Left ventricle myocardium superior (tissue), 1 donor: ENCODE measurements around the gene CDH13. TPM values are rescaled to one million over a fixed set of nuclear protein-coding genes. Genes with fewer than 3 reads are reported as not detected.

Experiments
- ATAC-seq: fragments of 200-7000 bp; cut with Tn5 transposase; one replicate; pipeline ENCODE4 v1.9.1; 2020; ENCODE audit warnings: mild to moderate bottlenecking, moderate library complexity
- DNase-seq: peaks from one replicate; pipeline ENCODE4 v3.0.0-alpha.2; 2020
- intact Hi-C: fragments of 100-400 bp; cut with micrococcal nuclease; formaldehyde crosslinking; loops from one replicate; pipeline ENCODE4 v1.11.0; 2022
- total RNA-seq: library from RNA; stranded (reverse); fragmentation: NEBNext Ultra II Directional; extraction: Animal tissue kit (Norgen Biotek cat#: 25700); gene quantifications from one replicate; pipeline ENCODE4 v1.2.1, GENCODE V29; 2021
- donor health status: DM: no; HTN: yes; CAD: no; lungs with severe emphysema.

The CDH13 gene
- total RNA-seq, 1 donor from 2014 or later: 167 TPM

DNA sequence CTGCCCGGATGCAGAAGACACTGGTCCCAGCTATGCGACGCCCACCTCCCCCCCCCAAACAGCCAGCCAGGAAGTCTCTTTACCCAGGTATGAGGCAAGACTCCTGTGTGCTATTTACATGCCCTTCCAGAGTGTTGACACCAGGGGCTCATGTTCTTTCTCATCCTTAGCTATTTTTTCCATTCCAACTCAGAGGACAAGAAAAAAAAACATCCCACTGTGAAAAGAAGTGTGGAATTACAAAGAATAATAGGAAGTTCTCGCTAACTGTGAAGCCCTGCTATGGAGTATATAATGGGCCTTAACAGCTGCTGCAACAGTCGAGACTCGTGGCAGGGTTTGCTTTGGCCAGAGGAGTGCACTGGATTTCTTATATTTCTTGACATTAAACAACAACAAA, 584.9 kb downstream of the CDH13 start:
- intact Hi-C loops: no loop called here
- ATAC-seq (peak; percentile 43), DNase-seq (no peak)

DNA sequence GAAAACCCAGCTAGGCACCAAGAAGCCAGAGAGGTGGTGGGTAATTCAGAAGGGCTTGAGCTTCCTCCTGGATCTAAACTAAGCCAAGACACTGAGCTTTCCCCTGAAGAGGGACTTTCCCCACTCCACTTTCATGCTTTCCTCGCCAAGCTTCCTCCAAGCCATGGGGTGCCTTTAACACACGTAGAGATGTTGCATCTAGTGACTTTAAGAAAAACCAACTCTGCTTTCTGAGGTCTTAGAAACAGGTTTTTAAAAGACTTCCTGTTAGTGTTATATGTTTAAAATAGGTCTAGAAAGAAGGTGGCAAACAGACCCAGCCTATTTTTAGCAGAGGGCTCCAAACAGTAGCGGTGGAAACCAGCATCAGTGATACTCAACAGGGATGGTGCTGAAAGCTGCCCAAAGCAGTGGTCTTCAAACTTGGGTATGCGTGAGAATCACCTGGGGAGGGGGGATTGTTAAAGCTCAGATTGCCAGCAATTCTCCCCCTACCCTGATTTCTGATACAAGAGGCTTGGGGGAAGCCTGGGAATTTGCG, 585.6 kb downstream of the CDH13 start:
- ATAC-seq (peak; percentile 53), DNase-seq (no peak)
- intact Hi-C loops: no loop called here

DNA sequence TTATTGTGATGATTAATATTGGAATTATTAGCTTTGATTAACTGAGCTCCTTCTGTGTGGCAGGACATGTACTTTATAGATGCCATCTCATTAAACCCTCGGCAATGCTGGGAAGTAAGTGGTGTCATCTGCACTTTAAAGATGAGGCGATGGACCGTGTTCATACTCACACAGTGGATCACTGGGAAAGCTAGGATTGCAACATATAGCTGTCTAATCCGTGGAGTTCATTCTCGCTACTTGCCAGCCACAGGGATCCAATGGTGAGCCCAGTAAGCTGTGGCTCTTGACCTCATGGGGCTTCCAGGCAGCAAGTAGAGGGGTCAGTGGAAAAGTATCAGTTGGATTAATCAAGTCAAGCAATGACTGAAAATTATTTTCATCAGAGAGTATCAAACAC, 587.9 kb downstream of the CDH13 start:
- DNase-seq: no peak
- intact Hi-C loops: no loop called here
- no peak for ATAC-seq

DNA sequence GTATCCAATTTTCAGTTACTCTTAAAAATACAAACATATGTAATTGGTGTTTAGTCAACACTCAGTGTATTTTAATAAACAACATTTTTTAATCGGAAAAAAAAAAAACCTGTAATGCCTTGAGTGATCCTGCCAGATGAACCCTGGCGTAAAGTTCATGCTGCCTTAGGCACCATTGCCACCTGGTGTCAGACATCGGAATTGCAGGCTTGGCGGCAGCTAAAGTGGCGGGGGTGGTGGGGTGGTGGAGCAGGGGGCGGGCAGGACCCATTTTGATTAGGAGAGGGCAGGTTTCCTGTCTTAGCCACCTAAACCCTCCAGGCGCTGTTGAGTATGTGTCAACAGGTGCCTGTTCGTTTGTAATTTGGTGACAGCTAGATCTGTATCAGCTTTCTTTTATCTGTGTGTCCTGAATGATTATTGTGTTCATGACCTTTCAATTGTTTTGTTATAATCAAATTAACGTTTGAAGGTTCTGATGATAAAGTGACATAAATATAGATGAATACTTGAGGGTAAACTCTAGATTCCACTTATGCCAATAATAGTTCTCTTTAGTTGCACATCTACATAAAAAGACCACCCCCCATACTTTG, 588.7 kb downstream of the CDH13 start:
- no peak for ATAC-seq
- intact Hi-C loops: no loop called here
- DNase-seq: no peak

DNA sequence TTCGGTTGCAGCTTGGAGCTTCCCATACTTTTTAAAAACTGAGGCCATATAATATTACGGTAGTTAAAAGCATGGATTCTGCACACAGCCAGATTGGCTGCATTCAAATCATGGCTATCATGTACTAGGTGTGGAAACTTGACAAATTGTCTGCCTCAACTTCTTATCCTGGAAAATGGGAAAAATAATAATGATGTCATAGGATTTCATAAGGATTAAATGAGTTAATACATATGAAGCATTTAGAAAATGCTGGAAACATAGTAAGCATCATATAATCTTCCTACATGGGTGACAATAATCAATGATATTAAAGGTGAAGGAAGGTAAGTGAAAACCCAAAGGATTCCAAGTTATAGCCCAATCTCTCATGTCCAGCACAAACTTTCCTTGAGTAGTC, 592.5 kb downstream of the CDH13 start:
- intact Hi-C loops: no loop called here
- DNase-seq (no peak), ATAC-seq (no peak)

DNA sequence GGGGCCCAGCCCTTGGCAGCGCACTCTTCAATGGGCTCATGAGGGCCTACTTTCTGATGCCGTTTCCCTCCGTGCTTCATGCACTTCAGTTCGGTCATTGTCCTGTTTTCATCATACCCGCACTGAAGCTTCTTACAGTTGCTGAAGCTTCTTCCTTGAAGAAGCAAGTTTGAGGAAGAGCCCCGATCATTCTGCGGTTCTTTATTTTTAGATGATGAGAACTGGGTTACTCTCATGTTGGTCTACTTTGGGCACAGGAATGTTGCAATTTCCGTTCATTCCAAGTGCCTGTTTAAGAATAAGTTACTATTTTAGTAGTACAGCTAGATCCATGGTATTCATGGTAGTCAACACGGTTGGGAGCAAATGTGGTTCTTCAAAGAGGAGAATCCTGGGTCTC, 593.3 kb downstream of the CDH13 start:
- intact Hi-C loops: no loop called here
- DNase-seq (no peak), ATAC-seq (no peak)

DNA sequence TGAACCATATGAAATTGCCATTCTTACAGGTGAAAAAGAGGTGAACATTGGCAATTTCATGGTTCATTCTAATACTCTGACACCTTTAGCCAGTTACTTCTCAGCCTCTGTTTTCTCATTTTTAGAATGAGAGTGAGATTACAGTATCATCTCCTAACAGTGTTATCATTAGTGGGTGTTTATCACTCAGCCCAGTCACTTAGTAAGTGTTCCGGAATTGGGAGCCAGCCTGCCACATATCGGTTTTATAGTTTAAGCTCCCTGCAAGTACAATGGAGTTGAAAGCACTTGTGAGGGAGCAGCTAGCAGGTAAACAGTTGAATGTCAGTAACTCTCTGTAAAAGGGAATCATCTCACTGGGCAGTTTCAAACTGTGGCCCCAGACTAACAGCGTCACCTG, 597.9 kb downstream of the CDH13 start:
- DNase-seq (no peak), ATAC-seq (peak; percentile 67)
- intact Hi-C loops: no loop called here

DNA sequence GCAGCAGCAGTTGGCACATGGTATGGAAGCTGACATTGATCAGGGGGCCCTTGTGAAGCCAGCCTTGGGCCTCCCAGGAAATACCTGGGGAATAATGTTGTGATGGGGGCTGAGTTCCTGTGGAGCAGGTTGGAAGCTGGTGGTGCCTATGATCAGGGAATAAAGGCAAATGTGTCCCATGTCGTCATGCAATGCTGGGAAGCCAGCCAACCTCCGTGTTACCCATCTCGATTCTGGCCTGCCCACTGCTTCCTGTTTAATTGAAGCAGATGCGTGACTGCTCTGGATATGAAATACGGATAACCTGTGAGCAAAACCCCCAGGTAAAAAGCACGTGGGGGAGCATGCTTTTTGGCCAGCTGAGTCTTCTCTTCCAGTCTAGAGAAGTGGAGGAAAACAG, 600.6 kb downstream of the CDH13 start:
- intact Hi-C loops: no loop called here
- no peak for ATAC-seq
- no peak for DNase-seq

DNA sequence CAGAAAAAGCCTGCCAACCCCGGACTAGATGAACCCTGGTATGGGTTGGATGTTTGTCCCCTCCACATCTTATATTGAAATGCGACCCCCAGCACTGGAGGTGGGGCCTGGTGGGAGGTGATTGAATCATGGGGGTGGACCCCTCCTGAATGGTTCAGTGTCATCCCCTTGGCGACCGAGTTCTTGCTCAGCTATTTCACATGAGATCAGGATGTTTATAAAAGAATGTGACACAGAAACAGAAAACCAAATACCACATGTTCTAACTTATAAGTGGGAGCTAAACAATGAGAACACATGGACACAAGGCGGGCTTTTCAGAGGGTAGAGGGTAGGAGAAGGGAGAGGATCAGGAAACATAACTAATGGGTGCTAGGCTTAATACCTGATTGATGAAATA, 605.0 kb downstream of the CDH13 start:
- DNase-seq (no peak), ATAC-seq (no peak)
- intact Hi-C loops: no loop called here

DNA sequence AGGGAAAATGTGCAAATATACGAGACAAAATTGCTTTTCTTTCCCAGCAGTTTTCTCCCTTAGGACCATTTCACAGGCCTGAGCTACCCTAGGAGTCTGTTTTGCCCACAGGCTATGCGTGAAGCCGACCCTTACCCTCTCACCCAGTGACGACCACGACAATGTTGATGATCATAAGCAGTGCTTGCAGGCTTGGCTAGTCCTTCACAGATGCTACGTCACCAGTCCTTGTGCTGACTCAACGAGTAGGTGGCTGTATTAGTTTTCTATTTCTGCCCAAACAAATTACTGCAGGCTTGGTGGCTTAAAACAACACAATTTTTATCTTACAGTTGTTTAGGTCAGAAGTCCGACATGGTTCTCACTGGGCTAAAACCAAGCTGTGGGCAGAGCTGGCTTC, 606.4 kb downstream of the CDH13 start:
- DNase-seq (no peak), ATAC-seq (no peak)
- intact Hi-C loops: no loop called here

DNA sequence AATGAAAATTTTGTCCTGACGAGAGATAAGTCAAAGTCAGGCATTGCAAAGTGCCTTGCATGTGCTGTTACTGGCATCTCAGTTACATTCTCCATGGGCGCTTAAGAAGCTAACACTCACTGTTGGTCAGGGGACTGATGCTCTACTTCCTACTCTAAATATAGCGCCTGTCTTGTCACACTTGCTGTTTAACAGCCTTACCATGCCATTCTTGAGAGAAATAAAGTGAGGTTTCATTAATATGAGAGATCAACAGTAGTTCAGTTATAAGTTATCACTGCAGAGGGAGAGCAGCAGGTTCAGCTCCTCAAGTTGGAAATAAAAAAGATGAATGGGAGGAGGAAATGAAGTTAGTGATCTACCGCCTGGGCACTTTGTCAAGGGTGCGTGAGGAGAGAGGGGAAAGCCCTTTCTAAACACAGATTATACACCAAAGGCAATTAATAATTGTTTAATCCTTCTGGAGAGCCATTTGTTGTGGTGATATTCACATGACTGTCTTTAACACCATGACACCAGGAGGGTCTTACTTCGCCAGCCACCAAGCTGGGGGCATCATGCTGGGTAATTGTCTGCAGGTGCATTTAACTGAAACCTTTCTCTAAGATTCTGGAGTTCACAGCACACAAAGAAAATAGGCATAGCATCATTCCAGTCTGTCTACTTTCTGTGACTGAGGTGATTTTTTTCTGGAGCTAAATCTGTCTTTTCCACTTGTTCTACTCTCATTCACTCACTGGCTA, 612.4 kb downstream of the CDH13 start:
- DNase-seq (no peak), ATAC-seq (no peak)
- intact Hi-C loops: no loop called here

DNA sequence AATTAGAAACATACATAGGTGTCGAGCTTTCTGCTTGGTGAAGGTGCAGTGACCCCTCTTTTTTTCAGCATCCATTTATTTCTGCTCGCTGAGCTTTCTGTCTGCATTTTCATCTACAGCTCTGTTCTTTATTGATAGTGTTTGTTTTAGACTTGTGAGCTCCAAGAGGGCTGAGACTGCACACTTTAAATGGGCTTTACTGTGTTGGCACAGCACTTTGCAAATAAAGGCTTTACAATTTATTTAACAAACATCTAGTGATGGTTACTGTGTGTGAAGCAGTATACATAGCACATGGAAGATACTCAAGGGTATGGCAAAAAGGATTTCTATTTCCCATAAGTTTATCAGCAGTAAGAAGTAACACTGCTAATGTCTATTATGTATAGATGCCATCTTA, 617.3 kb downstream of the CDH13 start:
- DNase-seq (no peak), ATAC-seq (no peak)
- intact Hi-C loops: no loop called here

DNA sequence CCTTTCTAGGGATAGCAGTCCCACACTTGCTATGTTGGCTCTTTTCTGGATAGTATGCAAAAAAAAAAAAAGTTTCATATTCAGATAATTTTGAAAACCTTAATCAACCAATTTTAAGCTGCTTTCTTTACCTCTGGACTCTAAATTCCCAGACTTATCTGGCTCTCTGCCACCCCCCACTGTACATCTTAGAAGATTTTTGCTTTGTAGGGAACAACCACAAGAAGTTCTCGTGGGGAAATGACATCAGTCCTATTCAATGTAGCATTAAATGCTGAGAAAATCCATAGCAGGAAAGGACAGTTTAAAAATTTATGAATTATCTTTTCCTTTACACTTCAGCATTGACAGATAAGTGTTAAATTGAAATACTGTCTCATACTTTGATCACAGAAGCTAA, 618.3 kb downstream of the CDH13 start:
- intact Hi-C loops: no loop called here
- no peak for DNase-seq

DNA sequence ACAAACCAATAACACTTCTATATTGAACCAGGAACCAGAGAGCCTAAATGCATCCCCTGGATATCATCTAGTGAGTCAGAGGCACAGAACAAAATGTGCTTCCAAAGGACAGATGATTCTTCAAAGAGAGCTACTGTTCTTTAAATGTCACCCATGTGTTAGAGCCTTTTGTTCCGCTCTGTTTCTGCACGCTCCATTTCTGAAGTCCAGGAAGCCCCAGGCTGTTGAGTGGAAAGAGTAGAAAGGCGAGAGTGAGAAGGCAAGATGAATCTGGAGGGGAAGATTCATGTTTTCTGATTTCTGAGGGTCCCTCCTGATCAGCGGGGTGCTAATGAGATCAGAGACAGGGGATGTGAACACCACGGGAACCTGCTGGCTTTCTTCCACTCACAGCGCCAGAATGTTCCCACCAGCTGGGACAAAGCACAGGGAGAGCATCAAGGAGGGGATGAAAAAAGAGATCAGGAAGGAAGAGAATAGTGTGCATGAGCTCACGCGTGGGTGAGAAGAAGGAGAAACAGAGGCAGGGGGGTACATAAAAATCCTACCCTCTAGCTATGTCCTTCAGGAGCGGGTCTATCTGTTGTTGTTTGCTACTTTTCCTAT, 621.1 kb downstream of the CDH13 start:
- intact Hi-C loops: no loop called here
- DNase-seq (no peak), ATAC-seq (peak; percentile 46)

More for the DNA sequence above, 618.3 kb downstream of the CDH13 start:
- ATAC-seq: no peak

DNA sequence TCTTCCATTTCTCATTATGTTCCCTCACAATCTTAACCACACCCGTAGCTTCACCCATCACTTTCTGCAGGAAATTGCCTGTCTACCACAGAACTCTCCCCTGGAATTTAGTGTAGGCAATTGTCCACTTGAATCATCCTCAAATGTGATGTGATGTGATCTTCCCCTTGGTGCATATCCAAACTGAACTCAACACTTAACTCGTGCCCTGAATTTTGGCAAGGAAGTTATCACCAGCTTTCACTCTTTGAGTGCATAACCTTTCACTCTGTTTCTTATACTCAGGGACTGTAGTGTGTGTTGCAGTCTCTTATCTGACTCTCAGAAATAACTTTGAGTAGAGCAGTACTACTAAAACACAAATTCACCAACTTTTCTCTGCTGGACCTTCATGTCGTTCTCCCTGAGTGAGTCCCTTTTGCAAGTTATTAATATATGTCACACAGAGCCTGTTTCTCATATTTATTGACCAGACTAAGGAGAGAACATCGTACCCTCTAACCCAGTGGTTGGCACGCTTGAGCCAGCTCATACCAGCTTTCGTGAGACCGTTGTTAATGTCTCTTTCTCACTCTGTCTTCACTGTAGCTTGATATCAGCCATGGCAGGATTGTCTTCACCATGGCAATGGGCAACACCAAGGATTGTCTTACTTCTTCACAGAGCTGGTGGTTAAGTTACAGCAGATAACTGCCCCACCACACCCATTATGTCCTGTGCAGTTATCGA, 622.1 kb downstream of the CDH13 start:
- DNase-seq (no peak), ATAC-seq (peak; percentile 90)
- intact Hi-C loops: no loop called here

DNA sequence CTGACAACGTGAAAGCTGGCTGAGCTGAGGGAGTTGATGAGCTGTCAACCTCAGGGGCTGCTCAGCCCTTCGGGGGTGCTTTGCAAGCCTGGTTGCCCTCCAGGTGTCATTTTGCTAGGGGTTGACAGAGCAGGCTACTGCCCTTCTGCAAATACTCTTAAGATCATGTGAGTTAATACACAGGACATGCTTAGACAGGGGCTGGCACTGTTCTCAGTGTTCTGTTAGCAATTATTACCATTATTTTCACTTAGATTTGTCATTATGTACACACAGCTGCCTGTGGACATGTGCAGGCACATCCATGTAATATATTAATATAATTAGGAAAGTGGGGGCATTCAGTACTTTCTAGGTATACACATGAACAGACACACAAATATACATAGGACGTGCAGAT, 626.8 kb downstream of the CDH13 start:
- DNase-seq (no peak), ATAC-seq (no peak)
- intact Hi-C loops: no loop called here

DNA sequence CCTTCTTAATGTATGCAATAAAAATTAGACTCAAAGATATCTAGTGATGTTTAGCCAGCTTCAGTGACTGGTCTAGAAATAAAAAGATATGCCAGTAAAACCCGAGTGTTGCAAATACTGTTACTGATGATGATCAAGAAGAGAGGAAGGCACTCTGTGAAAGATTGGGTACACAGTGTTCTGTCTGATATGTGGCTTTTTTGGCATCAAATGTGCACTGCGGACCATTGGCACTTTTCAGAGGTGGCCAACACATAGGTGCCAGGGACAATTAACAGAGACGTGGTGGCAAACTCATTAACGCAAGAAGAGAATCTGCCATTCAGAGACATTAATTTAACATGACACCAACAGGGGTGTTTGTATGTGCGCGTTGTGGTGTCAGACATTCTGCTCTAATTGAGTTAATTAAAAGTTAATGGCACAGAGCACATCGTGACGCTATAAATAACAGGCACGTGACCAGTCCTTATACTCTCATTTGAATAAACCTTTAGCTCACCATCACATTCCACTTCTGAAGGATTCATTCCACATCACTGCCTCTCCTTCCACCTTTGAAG, 631.7 kb downstream of the CDH13 start:
- ATAC-seq: peak; percentile 78
- DNase-seq: no peak
- intact Hi-C loops: no loop called here

DNA sequence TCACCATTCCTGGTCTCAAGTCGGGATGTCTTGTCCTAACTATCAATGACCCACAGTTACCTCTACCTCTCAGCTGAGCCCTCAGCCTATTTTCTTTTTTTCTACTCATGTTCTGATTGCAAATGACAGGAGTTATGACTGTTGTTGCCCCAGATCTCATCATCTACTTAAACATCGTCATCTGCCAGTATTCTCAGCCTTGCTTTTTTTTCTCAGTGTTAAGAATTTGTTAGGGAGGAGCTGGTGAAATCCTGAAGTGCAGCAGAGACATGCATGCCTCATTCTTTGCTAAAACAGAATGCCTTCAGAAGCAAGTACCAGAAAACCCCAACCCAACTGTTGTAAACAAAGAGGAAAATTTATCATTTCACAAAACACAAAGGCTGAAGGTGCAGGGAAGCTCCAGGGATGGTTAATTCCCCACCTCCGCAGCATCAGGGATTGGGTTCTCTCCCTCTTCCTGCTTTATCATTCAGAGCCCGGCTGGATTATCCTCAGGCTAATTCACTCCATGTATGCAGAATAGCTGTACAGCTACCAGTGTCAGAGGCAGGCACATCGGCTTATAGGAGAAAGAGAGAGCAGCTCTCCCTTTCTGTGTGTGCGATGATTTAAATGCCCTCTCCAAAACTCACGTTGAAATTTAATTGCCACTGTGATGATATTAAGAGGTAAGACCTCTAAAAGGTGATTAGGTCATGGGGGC, 640.2 kb downstream of the CDH13 start:
- DNase-seq (no peak), ATAC-seq (no peak)
- intact Hi-C loops: no loop called here

DNA sequence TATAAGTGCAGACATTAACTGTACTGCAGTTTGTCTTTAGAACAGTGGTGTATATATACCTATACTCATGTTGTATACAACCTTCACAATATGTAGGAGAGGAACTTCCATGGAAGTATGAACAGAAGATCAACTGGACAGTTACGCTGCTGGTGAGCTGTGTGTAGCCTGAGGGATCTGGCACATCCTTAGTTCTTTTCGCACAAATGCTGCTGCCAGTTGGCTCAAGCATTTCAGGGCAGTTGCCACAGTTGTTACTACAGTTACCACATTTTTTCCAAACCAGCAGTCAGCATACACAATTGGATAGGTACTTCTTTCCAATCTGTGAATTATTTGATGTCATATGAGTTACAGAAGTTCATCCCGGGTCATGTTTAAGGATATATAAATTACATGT, 641.4 kb downstream of the CDH13 start:
- intact Hi-C loops: no loop called here
- DNase-seq: no peak
- no peak for ATAC-seq
